ENCODE results near the gene DRC1.
"Not testable (repeated sequence)": the region's sequence is repeated elsewhere in the genome, so short reads cannot be mapped to it uniquely, and the experiment has no call there.

Gene DRC1

DNA sequence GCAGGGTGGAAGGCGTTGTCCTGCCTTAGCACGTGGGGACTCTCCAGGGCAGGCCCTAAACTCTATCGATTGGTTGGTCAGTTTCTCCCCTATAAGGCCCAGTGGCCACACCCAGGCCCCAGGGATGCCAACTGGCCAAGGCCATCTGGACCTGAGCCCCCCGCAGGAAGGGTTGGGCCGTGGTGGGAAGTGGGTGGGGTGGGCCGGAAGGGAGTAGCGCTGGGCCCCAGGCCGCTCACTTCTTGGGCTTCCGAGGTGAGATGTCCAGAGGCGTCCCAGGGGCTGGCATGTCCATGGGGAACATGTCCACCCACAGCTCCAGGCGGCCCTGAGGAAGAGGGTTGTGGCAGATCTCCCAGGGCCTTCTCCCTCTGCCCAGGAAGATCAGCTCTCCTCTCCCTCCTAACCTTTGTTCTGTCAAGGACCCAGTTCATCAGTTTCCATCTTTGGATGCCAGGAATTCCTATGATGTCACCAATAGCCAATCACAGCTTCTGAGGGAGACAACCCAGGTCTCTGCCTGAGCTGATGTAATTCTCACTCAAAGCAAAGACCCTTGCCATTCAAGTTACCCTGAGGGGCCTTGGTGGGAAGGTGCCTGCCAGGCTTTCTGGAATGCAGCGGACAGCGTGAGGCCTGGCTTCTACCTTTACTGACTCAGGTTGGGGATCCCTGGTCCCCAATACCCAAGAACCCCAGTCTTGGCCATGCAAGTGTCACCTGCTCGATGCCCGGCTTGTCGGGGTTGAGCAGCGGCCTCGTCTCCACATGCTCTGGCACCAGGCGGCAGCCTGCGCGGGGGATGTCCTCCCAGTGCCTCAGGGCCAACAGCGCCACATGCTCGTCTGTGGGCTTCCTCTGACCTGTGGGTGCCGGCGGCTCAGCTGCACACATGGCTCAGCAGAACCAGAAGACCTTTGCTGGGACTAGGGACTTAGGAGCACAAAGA is 61.8 kb downstream of the DRC1 start:
- no peak for DNase-seq (ENCODE audit: low spot score)

- no peak for DNase-seq (ENCODE audit: low spot score)
Measured at GRCh38 chr2:26464390-26465265, 62.9 kb downstream of the DRC1 start.

DNA sequence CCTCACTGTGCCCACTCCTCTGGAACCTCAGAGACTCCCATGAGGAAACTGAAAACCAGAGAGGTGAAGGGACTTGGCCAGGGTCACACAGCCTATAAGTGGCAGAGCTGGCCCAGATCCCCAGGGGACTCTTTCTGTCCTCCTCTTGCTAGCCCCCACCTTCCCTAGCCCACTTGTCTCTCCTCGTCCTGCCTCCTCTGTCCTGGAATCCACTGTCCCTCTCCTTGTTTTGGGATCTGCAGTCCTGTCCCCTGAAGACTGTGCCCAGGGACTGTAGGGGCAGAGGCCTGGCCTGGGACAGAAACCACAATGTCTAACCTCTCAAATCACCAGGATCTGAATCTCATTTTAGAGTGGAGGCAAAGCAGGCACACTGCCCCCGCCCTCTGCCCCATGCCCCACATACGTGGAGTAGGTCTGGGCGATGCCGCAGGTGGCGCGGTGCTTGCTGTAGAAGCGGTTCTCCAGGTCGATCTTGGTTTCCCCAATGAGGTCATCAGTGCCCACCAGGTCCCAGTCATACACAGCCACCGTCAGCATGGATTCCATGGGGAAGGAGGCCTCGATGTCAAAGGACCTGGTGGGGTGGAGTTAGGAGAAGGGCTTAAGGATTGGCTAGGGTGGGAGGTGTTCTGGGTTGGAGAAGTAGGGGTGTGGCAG is 63.7 kb downstream of the DRC1 start:
- no peak for DNase-seq (ENCODE audit: low spot score)

DNA sequence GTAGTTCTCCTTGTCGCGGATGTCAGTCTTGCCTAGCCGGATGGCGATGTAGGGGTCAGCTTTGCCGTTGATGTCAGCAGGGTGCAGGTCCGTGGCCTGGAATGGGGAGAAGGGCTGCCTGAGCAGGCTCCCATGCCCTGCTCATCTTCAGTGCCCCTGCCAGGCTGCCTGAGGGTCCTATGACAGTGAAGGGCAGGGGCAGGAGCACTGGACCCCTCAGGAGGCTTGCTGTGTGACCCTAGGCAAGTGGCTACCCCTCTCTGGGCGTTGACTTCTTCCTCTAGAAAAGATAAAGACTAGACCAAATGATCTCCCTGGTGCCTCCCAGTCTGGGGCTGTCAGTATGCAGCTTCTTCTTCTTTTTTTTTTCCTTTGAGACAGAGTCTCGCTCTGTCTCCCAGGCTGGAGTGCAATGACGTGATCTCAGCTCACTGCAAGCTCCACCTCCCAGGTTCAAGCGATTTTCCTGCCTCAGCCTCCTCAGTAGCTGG is 64.3 kb downstream of the DRC1 start:
- no peak for DNase-seq (ENCODE audit: low spot score)

DNA sequence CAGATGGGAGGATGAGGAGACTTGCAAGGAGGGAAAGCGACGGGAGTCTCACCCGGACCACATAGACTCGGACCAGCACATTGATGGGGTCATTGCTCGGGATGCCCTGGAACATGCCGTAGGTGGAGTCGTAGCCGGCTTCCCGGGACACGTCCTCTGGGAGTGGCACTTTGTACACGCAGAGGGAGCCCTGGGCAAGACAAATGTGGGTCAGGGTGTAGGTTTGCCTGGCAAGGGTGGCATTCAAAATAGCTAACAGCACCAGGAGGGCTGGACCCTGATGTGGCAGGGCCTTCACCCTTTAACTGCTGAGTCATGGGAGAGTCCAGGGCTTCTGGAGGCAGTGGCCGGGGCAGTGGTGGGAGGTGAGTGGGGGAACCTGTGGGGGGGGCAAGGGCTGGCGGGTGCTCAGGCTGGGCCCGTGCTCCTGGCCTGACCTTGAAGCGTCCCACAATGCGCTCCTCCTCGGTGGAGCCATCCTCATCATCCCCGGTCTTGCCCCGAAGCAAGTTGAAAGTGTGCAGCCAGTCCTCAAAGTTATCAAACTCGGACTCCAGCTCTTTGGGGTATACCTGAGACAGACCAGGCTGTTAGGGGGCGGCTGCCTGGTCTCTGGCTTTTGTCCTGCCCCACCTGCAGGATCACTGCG is 65.1 kb downstream of the DRC1 start:
- DNase-seq (ENCODE audit: low spot score) = no peak

DNA sequence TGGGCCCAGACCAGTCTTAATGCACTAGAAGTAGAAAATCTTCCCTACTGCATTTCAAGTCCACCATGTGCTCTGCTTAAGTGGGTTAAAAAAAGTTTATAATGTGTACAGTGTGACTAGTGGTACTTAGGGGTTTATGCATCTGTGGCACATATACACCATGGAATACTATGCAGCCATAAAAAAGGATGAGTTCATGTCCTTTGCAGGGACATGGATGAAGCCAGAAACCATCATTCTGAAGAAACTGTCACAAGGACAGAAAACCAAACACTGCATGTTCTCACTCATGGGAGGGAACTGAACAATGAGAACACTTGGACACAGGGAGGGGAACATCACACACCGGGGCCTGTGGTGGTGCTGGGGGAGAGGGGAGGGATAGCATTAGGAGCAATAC is 66.8 kb downstream of the DRC1 start:
- DNase-seq (ENCODE audit: low spot score) = not testable (repeated sequence)

DNA sequence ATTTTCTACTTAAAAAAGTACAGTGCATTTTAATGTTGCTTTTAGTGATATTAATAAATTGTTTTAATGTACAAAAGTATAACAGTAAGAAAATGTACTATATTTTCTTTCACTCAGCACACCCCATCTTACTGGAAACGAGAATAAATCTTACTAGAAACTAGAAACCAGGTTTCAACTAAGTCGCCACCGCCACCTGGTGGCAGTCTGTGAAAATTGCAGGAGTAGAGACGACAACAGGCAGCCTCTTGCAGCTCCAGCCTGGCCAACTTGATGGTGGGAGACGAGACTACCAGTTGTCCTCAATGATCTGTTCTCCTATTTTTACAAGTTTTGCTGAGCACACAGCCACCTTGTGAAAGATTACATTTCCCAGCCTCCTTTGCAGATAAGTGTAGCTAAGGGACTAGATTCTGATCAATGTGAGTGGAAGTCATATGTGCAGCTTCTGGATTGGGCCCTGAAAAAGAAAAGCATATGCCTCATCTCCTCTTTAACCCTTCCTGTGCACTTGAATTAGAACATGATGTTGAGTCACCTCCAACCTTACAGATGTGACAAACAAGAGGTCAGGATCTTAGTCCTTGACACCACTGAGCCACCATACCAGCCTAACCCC is 67.5 kb downstream of the DRC1 start:
- DNase-seq (ENCODE audit: low spot score) = no peak

DNA sequence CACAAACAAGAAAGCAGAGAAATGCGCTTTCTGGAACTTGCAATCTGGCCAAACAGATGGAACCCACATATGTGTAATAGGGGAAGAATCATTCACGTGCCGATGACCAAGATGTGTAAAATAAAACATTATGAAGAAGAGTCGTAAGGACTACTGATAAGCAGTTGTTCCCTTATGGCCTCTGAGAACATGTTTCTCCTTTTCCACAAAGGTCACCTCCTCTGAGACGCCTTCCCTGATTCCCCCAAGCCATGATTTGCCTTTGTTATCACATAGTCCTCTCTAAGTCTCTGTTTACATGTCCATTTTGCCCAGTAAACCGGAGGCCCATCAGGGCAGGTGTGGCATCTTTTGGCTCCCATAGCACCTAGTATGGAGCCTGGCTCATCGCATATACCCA is 68.2 kb downstream of the DRC1 start:
- DNase-seq (ENCODE audit: low spot score) = no peak

DNA sequence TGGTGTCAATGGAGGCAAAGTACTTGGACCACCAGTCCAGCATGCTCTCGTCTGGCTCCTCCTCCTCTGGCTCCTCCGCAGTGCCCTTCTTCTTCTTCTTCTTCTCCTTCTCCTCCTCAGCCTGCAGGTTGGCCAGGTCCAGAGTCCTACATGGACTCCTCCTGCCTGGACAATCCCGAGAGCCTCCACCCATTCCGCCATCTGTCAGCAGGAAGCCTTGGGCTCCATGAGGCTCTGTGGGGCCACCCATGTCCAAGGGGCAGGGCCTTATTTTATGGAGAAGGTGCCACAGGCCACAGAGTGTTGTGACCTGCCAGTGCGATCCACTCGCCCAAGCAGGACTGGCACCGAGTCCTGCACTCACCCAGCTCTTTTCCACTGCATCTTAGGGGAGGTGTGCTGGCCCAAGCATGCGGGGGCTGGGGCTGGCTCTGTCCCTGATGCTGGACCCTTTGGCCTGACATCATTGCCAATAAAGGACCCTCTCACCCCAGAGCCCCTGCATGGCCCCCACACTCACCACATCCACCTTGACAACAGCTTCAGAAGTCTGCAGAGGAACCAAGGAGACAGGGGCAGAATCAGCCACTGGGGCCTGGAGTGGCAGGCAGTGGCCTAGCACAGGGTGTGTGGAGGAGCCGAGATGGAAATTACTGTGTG is 69.0 kb downstream of the DRC1 start:
- DNase-seq (ENCODE audit: low spot score) = no peak

- DNase-seq (ENCODE audit: low spot score) = no peak
Measured at GRCh38 chr2:26471289-26471688, 69.6 kb downstream of the DRC1 start.

GRCh38 chr2:26471766-26472706 is 70.3 kb downstream of the DRC1 start:
- no peak for DNase-seq (ENCODE audit: low spot score)

DNA sequence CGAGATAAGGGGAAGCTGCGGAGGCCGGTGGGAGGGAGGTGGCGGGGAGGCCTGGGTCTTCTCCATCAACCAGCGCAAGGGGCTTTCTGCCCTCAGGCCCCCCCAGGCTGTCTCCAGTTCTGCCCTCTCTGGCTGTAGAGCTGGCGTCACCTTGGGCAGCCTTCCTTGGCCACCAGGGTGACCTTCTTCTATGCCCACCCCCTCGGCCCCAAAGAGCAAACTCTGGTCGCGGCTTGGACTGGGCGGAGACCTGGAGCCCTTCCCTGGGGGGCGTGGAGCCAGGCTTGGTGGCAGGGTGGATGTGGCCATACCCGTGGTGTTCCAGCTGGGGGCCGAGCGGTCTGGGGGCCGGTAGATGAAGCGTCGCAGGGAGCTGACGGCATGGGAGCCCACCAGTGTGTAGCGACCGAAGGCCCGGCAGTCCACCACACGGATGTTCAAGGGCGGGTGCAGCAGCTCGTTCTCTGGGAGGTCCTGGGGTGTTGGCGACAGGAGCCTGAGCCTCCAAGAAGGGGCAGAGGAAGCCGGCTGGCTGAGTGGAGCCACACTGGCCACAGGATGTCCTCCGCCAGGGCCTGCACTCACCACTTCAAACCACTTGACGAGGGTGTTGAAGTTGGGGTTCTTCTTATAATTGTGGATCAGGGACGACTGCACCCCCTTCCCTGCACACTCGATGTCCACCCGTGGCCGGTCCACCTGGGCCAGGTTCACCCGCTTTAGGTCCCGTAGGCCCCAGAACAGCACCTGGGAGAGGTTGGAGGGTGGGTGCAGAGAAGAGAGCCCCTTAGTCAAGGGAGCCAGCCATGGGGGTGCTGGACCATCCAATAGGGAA is 71.3 kb downstream of the DRC1 start:
- DNase-seq (ENCODE audit: low spot score) = no peak

- DNase-seq (ENCODE audit: low spot score) = no peak
Measured at GRCh38 chr2:26473796-26474195, 72.1 kb downstream of the DRC1 start.

GRCh38 chr2:26474261-26474785 is 72.6 kb downstream of the DRC1 start:
- no peak for DNase-seq (ENCODE audit: low spot score)

DNA sequence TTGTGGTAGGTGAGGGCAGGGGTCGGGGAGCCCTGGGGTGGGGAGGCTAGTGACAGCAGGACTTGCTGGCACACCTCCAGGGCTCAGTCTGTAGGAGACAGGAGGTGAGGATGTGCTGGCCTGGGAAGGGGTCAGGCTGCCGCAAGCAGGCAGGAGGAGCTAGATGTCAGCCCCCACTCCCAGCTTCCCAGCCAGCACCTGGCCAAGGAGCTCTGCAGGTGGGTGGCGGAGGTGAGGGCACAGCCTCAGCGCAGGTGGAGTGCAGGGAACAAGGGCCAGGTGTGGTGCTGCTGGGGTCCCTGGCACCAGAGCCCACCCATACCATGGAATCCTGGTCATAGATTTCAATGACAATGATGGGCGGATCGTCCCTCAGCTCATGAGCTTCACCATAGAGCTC is 73.3 kb downstream of the DRC1 start:
- DNase-seq (ENCODE audit: low spot score) = no peak

DNA sequence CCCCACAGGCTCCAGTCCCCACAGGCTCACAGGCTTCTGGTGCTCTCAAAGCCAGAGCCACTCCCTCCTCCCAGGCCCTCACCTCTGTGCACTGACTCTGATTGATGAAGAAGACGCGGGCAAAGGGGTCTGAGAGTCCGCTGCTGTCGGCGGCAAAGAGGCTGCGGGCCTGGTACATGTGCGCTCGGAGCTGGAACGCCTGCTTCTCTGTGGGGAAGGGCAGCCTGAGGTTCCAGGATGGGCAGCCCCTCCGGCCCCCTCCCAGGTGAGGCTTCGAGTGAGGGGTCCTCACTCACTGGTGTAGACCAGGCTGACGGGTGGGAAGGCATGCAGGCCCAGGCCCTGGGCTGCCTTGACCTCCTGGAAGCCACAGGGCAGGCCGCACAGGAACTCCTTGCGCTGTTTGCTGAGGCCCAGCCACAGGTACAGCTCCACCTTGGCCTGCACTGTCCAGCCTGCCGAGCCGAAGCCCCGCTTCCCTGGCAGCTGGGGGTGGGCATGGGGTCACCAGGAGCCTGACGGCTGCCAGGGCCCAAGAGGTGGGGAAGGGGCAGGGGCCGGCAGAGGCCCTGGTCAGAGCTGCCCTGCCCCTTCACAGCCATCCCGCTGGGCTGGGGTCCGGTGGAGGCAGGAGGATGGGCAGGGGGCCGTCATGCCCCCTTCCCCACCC is 74.2 kb downstream of the DRC1 start:
- DNase-seq (ENCODE audit: low spot score) = no peak

DNA sequence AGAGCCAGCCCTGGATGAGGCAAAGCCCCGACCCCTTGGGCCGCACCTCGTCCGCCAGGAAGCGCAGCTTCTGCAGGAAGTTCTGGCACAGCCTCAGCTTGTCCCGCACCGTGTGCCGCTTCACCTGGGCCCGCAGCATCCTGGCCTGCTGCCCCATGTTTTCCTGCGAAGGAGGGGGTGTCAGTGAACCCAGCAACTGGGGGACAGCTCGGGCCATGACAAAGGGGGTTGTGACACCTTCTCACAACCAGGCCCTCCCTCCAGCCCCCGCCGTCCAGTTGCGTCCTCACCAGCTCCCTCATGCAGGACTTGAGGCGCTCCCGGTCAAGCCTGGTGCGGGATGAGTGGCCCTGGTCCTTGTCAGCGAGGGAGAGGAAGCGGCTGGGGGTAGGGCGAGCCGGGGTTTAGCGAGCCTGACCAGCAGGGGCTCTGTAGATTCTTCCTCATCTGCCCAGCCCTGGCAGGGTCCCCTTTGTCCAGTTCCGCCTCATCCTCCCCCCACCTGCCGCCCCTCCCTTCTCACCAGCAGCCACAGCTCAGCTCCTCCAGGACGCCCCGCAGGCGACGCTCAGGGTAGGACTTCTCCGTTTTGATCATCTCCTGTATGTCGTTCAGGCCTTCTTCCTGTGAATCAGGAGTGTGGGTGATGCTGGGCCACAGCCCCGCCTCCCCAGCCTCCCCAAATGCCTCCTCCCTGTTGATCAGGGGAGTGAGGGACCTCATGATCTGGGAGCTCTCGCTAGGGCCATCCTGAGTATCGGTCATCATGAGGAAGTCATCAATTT is 75.6 kb downstream of the DRC1 start:
- DNase-seq (ENCODE audit: low spot score) = no peak

Measured in Ammon's horn (tissue), 1 donor.